Heart left ventricle (tissue), 16 donors: Measurements from ENCODE around the gene CCNT1. TPM values are rescaled to one million over a fixed set of nuclear protein-coding genes. Genes with fewer than 3 reads are reported as not detected.
A peak's percentile ranks its signal among the peaks of the same experiment; 100 is the strongest.

Experiments
- ATAC-seq, 4 donors: fragments of 200-7000 bp; cut with Tn5 transposase; one replicate each; pipeline ENCODE4 v1.9.1; 2020 to 2022; ENCODE audit warnings: moderate library complexity in 4 of 4, mild to moderate bottlenecking in 3 of 4, moderate number of reproducible peaks in 1 of 4
- DNase-seq, 5 donors: peaks; one replicate each; pipeline ENCODE4 v3.0.0-alpha.2; 2020
- H3K27ac ChIP-seq, 12 donors: fragments of 200-600 bp; sonication (generic) in 4 of 12; one replicate each; pipeline versions ENCODE4 v1.5.0 to v1.8.0; 2016 to 2022; ENCODE audit warnings: mild to moderate bottlenecking in 2 of 12
- H3K27me3 ChIP-seq, 9 donors: fragments of 200-600 bp; sonication (generic) in 2 of 9; one replicate each; pipeline versions ENCODE4 v1.5.1 to v1.8.0; 2016 to 2022; ENCODE audit warnings: mild to moderate bottlenecking in 3 of 9
- H3K36me3 ChIP-seq, 9 donors: fragments of 200-600 bp; sonication (generic) in 2 of 9; one replicate each; pipeline versions ENCODE4 v1.5.0 to v1.8.0; 2018 to 2022; ENCODE audit warnings: mild to moderate bottlenecking in 2 of 9
- H3K4me1 ChIP-seq, 12 donors: fragments of 200-600 bp; sonication (generic) in 4 of 12; one replicate each; pipeline versions ENCODE4 v1.5.0 to v1.8.0; 2016 to 2022; ENCODE audit warnings: mild to moderate bottlenecking in 3 of 12
- H3K4me3 ChIP-seq, 12 donors: fragments of 200-600 bp; sonication (generic) in 4 of 12; one replicate each; pipeline versions ENCODE4 v1.5.0 to v1.8.0; 2017 to 2022; ENCODE audit warnings: mild to moderate bottlenecking in 9 of 12, moderate library complexity in 4 of 12
- H3K9me3 ChIP-seq, 12 donors: fragments of 200-600 bp; sonication (generic) in 4 of 12; one replicate each; pipeline versions ENCODE4 v1.5.0 to v1.8.0; 2016 to 2022; ENCODE audit warnings: mild to moderate bottlenecking in 1 of 12
- POLR2A ChIP-seq, 2 donors: fragments of 450-650 bp; IDR thresholded peaks; one replicate each; pipeline ENCODE4 v1.6.1; 2017; ENCODE audit warnings: antibody characterized with exemption in 2 of 2, mild to moderate bottlenecking in 2 of 2, moderate library complexity in 2 of 2
- WGBS, 4 donors: extraction: QIAGEN DNeasy Blood & Tissue Kit in 2 of 4; methylation state at CpG; one replicate each; pipeline versions ENCODE4 v1.1.5 to v1.1.7; 2013 to 2018; 5-methylcytosine and 5-hydroxymethylcytosine counted together
- intact Hi-C, 10 donors: fragments of 100-400 bp; cut with DNase I; formaldehyde crosslinking; loops; one replicate each; pipeline versions ENCODE4 v1.11.1 to v1.14.2; 2022
- polyA plus RNA-seq, 2 donors: library from polyadenylated mRNA; stranded (reverse); fragments of 200-250 nt; gene quantifications; one replicate each; pipeline ENCODE4 v1.2.3, GENCODE V29; 2013
- total RNA-seq, 9 donors: library from RNA; depleted of rRNA in 2 of 9; stranded (reverse); fragments of >200 nt in 2 of 9; fragmentation: NEBNext Ultra II Directional in 3 of 9; extraction: Animal tissue kit (Norgen Biotek cat#: 25700) in 3 of 9; gene quantifications; one replicate each; pipeline versions ENCODE4 v1.1.0 to v1.2.4, GENCODE V29; 2016 to 2023
- TF ChIP-seq, protein P1 (sequence below), 12 donors: fragments of 200-600 bp; sonication (generic) in 4 of 12; IDR thresholded peaks; one replicate each; pipeline versions ENCODE4 v1.5.0 to v1.8.0; 2018 to 2022; ENCODE audit warnings: antibody characterized with exemption in 12 of 12, mild to moderate bottlenecking in 5 of 12
- donor health status: ischemic (EF 13 %, LVEDD 7.1; RV severe dilation, severe dysfunction).
- donor health status: healthy with polysubstance abuse.
- donor health status: DM: no; HTN: yes; CAD: no.
- donor health status: DM: no; HTN: no; CAD: no.
- donor health status: ischemic (EF 25% LVEDD 6.9; RV normal size, moderate dysfunction).
- donor health status: ischemic (EF 25% LVEDD 5.7; RV mildly dilated, moderate dysfunction).
- donor health status: healthy.
- donor health status: DM: yes; HTN: yes; CAD: no.
- donor health status: ischemic (EF 35%, LVEDD 5.7; RV mildly dilated, moderate dysfunction).
- donor health status: nonischemic (EF 11% LVEDD 7.7; RV severe dilation, severe dysfunction).
- donor health status: DM: yes; HTN: yes; CAD: no.
- donor health status: PGD.
- donor health status: ischemic (EF 29% LVEDD 5.4; RV normal size, mild dysfunction).
- donor health status: nonischemic (EF 23%, LVEDD 6.1; RV moderate dilation, normal function).

Gene CCNT1
- total and polyA plus RNA-seq, 11 donors, result 2.4 to 29.7 (median 16.6) TPM

DNA sequence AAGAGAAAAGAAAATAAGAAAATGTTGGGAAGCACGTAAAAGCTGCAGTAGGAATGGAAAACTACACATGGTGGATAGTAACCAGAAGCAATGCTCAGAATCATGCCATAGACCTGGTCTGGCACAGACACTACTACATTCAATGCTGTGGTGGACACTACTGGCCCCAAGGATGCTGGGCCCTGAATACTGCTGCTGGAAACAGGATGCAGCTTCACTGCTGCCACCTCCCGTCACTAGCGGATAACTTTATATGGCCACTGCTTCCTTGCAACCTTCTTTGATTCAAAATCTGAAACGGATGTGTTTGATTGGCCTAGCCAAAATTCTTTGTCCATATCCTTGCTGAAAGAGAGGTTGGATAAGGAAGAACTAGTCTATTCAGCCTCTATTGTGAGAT lies 41.7 kb upstream of the CCNT1 start:
- Histone ChIP-seq H3K9me3 (no peaks in the 10 kb centered on the region), H3K36me3 (no peaks in the 10 kb centered on the region), H3K27me3 (no peaks in the 10 kb centered on the region), H3K4me3 (no peak overlapping the region), H3K27ac (no peak overlapping the region), H3K4me1 (peaks cover 0 to 4% (median 0%) of the 10 kb centered on the region in 12 donors)
- no peak for TF ChIP-seq POLR2A (IDR thresholded peaks at IDR 0.05)
- TF ChIP-seq, protein P1, sequence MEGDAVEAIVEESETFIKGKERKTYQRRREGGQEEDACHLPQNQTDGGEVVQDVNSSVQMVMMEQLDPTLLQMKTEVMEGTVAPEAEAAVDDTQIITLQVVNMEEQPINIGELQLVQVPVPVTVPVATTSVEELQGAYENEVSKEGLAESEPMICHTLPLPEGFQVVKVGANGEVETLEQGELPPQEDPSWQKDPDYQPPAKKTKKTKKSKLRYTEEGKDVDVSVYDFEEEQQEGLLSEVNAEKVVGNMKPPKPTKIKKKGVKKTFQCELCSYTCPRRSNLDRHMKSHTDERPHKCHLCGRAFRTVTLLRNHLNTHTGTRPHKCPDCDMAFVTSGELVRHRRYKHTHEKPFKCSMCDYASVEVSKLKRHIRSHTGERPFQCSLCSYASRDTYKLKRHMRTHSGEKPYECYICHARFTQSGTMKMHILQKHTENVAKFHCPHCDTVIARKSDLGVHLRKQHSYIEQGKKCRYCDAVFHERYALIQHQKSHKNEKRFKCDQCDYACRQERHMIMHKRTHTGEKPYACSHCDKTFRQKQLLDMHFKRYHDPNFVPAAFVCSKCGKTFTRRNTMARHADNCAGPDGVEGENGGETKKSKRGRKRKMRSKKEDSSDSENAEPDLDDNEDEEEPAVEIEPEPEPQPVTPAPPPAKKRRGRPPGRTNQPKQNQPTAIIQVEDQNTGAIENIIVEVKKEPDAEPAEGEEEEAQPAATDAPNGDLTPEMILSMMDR (IDR thresholded peaks at IDR 0.05), result peak in 1 of 12 donors; percentile 18
- no peak for DNase-seq
- intact Hi-C loops, result no loop called here
- no peak for ATAC-seq
- WGBS, 4 donors, result 49 to 55% (median 51%) methylated on average over 4 of the region's 4 CpGs

GRCh38 chr12:48750769-48751356 lies 34.4 kb upstream of the CCNT1 start:
- Histone ChIP-seq H3K4me3 (no peak overlapping the region), H3K36me3 (no peaks in the 10 kb centered on the region), H3K9me3 (no peaks in the 10 kb centered on the region), H3K4me1 (peaks cover 0 to 4% (median 0%) of the 10 kb centered on the region in 12 donors), H3K27ac (no peak overlapping the region), H3K27me3 (no peaks in the 10 kb centered on the region)
- ATAC-seq (no peak), DNase-seq (no peak)
- intact Hi-C loops, result no loop called here
- TF ChIP-seq POLR2A (IDR thresholded peaks at IDR 0.05), result no peak
- TF ChIP-seq, protein P1 (IDR thresholded peaks at IDR 0.05), result no peak
- WGBS, 4 donors, result 41 to 48% (median 44%) methylated on average over 2 of the region's 2 CpGs

DNA sequence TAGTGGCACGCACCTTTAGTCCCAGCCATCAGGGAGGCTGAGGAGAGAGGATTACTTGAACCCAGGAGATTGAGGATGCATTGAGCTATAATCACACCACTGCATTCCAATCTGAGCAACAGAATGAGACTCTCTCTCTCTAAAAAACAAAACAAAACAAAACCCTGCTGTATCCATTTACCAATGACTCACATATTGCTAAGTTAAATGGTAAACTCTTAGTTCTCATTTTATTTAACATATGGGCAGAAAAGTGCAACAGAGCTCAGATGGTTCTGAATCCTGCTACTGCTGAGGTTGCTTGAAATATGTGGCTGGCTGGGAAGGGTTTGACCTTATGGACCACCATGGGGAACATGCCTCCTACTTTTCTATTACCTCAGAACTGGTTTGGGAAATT lies 33.7 kb upstream of the CCNT1 start:
- no peaks in the 10 kb centered on the region for H3K36me3 ChIP-seq
- intact Hi-C loops, result no loop called here
- no peaks in the 10 kb centered on the region for H3K9me3 ChIP-seq
- ATAC-seq (no peak), DNase-seq (no peak)
- H3K4me3 ChIP-seq, result no peak overlapping the region
- no peak overlapping the region for H3K27ac ChIP-seq
- 86 to 95% (median 93%) methylated on average over 1 of the region's 1 CpG for WGBS, 4 donors
- no peak for TF ChIP-seq POLR2A (IDR thresholded peaks at IDR 0.05)
- TF ChIP-seq, protein P1 (IDR thresholded peaks at IDR 0.05), result no peak
- peaks cover 0 to 4% (median 0%) of the 10 kb centered on the region in 12 donors for H3K4me1 ChIP-seq
- no peaks in the 10 kb centered on the region for H3K27me3 ChIP-seq

GRCh38 chr12:48744251-48745008 lies 27.9 kb upstream of the CCNT1 start:
- Histone ChIP-seq H3K36me3 (no peaks in the 10 kb centered on the region), H3K27ac (no peak overlapping the region), H3K4me1 (no peaks in the 10 kb centered on the region), H3K9me3 (no peaks in the 10 kb centered on the region), H3K27me3 (peaks cover 0 to 23% (median 0%) of the 10 kb centered on the region in 9 donors), H3K4me3 (no peak overlapping the region)
- intact Hi-C loops, result no loop called here
- 74 to 86% (median 80%) methylated on average over 9 of the region's 9 CpGs for WGBS, 4 donors
- DNase-seq (no peak), ATAC-seq (no peak)
- TF ChIP-seq, protein P1 (IDR thresholded peaks at IDR 0.05), result no peak
- no peak for TF ChIP-seq POLR2A (IDR thresholded peaks at IDR 0.05)
